WI38 (cell line): ENCODE results near the gene PIEZO1.

Source experiments
- H3K4me3 ChIP-seq: 2 replicates; pipeline ENCODE4 v1.5.1; 2011; ENCODE audit warnings: low read depth, mild to moderate bottlenecking, control low read depth, low read length
- TF ChIP-seq, protein P1 (sequence below): IDR thresholded peaks from 2 replicates; pipeline ENCODE4 v1.5.1; 2012; ENCODE audit warnings: low read depth, mild to moderate bottlenecking, control low read depth, low read length

PIEZO1 gene

DNA sequence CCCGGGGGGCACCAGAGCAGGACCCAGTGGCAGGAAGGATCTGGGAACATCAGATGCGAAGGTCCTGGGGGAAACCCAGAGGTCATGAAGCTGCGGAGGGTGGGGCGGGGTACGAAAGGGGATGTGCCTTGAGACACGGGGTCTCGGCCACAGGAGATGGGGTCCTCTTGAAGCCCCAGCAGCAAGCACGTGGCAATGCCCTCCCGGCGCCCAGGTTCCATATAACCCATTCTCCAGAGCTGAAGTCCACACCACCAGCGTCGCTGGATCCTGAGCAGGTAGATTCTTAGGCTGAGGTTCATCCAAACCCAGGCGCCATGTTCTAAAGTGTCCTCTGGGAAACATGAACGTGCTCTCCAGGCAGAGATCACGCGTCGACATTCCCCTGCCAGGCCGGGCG is 20.9 kb downstream of the PIEZO1 start:
- TF ChIP-seq, protein P1, sequence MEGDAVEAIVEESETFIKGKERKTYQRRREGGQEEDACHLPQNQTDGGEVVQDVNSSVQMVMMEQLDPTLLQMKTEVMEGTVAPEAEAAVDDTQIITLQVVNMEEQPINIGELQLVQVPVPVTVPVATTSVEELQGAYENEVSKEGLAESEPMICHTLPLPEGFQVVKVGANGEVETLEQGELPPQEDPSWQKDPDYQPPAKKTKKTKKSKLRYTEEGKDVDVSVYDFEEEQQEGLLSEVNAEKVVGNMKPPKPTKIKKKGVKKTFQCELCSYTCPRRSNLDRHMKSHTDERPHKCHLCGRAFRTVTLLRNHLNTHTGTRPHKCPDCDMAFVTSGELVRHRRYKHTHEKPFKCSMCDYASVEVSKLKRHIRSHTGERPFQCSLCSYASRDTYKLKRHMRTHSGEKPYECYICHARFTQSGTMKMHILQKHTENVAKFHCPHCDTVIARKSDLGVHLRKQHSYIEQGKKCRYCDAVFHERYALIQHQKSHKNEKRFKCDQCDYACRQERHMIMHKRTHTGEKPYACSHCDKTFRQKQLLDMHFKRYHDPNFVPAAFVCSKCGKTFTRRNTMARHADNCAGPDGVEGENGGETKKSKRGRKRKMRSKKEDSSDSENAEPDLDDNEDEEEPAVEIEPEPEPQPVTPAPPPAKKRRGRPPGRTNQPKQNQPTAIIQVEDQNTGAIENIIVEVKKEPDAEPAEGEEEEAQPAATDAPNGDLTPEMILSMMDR = no peak
- no peak overlapping the region for H3K4me3 ChIP-seq

DNA sequence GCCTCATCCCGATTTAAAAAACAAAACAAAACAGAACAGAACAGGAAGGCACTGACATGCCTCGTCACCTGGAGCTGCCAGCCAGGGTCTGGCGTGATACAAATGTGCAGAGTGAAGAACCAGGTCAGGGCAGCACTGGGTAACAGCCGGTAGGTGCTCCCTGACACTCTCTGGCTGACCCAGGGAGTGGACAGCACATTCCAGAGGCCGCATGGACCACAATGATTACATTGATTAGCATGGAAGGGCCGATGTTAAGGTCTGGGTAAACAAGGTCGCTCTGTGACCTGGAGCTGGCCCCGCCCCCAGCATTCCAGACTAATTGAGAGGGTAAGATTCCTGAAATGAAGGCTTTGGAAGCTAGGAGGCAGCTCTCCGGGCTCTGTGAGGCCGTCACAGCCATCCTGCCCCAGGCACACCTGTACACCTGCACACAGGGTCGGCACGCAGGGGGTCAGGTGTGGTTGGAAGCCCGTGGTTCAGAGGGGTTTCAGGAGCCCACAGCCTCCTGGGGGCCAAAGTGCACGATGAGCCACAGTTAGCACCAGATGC is 21.4 kb downstream of the PIEZO1 start:
- H3K4me3 ChIP-seq = no peak overlapping the region
- TF ChIP-seq, protein P1 = no peak

DNA sequence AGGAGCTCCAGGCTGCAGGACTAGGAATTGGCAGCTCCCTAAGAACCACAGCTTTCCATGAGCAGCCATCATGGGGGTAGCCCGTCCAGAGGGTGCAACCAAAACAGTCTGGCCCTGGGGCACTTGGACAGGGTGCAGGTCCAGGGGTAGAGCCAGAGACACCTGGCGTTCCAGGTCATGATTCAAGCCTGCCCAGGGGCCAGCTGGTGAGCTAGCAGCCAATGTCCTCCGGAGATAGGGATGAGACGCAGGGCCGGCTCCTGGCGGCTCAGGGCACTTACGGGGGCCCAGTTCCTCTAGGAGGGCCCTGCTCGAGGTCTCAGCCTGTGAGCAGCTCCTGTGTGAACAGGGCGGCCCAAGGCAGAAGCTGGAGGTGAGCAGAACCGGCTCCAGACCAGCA is 22.1 kb downstream of the PIEZO1 start:
- TF ChIP-seq, protein P1 = no peak

DNA sequence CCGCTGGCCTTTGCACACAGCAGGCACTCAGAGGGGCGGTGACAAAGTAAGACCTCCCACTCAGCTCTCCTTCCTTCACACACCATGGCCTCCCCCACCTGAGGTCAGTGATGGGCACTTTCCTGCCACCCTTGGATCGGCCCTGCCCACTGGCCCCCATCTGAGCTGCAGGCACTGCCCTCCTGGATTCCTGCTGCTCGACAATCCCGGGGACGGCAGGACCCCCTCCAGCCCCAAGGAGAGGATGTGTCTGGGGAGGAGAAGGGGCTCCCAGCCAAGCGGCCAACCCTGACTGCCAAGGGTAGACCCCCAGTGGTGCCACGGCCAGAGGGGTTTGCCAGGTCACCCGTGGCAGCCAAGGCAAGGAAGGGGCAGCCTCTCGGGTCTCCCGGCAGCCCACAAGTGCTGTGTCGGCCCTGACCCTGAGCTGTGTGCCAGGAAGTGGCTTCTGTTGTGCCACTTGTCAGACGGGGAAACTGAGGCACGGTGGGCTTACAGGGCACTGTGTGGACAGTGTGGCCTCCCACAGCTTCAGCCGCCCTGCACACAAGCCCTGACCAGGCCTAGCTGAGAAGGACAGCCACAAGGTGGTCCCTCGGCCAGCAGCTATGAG is 22.7 kb downstream of the PIEZO1 start:
- no peak overlapping the region for H3K4me3 ChIP-seq
- TF ChIP-seq, protein P1 = no peak

More for the DNA sequence above, 22.1 kb downstream of the PIEZO1 start:
- no peak overlapping the region for H3K4me3 ChIP-seq

DNA sequence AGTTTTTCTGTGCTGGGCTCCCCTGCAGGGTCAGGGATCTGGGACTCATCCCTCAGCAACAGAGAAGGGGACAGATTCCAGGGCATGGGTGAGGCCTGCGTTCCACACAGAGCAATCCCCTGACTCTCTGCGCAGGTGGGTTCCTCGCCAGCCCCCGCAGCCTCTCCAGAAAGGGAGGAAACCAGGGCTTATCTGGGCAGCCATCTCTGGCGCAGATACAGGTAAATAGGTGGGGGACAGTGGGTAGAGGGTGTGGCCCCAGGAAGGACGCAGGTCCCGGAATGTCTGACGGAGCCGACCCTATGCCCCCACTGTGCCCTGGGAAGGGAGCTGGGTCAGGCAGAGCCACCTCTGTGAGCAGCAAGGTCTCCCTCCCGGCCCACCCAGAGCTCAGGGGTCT is 23.2 kb downstream of the PIEZO1 start:
- no peak overlapping the region for H3K4me3 ChIP-seq
- TF ChIP-seq, protein P1 = no peak

DNA sequence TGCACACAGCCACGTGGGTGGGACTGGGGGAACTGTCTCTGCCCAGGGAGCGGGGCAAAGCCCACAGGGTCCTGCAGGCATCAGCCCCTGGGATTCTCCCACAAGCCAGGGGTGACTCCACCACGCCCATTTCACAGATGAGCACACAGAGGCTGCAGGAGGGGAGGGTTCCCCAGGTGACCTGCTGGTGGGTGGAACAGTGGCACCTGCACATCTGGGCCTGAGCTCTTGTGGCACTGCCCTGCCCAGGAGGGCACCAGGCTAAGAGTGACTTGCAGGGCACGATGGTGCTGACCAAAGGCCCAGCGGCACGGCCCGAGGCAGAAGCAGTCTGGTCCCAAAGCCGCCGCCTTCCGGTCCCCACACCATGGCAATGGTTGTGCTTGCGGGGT is 23.9 kb downstream of the PIEZO1 start:
- TF ChIP-seq, protein P1 = no peak
- H3K4me3 ChIP-seq = no peak overlapping the region

DNA sequence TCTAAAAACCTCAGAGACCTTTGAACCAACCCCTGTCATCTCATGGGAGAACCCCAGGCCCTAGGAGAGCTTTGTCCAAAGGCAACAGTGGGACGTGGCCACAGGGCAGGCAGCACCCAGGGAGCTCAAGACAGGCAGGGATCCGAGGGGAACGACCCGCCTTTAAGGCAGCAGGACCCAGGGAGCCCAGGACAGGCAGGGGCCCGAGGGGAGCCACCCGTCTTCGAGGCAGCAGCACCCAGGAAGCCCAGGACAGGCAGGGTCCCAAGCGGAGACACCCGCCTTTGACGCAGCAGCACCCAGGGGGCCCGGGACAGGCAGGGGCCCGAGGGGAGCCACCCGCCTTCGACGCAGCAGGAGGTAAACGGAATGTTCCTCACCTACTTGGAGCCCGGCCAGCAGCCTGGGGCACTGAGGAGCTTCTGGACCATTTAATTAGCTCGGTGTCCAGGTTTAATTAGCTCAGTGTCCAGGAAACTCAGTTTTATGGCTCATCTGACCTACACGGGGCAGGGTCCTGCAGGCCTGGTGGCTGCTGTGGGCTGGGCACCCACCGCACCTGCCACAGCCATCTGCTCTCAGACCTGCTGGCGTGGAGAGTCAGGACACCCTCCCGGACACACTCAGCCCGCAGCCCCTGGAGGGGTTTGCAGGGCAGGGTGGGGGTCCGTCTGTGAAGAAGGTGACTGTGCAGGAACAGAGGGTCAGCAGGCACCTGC is 24.4 kb downstream of the PIEZO1 start:
- TF ChIP-seq, protein P1 = no peak

More for the DNA sequence above, 24.4 kb downstream of the PIEZO1 start:
- no peak overlapping the region for H3K4me3 ChIP-seq
